DND-41 (cell line): ENCODE measurements around the gene PEX5.

Experiments
- ATAC-seq: fragments of 200-7000 bp; cut with Tn5 transposase; 3 replicates; pipeline ENCODE4 v1.9.1; 2021; ENCODE audit warnings: low read depth; ENCODE audit not compliant: insufficient read depth
- DNase-seq: peaks from one replicate; pipeline ENCODE4 v3.0.0-alpha.2; 2020
- H2AFZ ChIP-seq: 2 replicates; pipeline ENCODE4 v1.6.0; 2012; ENCODE audit warnings: low read depth, low read length
- H3K27ac ChIP-seq: 2 replicates; pipeline ENCODE4 v1.5.1; 2012; ENCODE audit warnings: low read length, inconsistent platforms
- H3K27me3 ChIP-seq: fragments of 200-600 bp; sonication (generic); 2 replicates; pipeline ENCODE4 v1.6.0; 2012; ENCODE audit warnings: low read length, mild to moderate bottlenecking, inconsistent platforms; ENCODE audit not compliant: insufficient read depth, poor library complexity
- H3K36me3 ChIP-seq: 2 replicates; pipeline ENCODE4 v1.5.1; 2012; ENCODE audit warnings: low read length, inconsistent platforms; ENCODE audit not compliant: insufficient read depth
- H3K4me1 ChIP-seq: 2 replicates; pipeline ENCODE4 v1.5.1; 2012; ENCODE audit warnings: mild to moderate bottlenecking, low read length; ENCODE audit not compliant: insufficient read depth
- H3K4me2 ChIP-seq: 2 replicates; pipeline ENCODE4 v1.6.0; 2012; ENCODE audit warnings: mild to moderate bottlenecking, moderate library complexity, low read length, inconsistent platforms; ENCODE audit not compliant: insufficient read depth
- H3K4me3 ChIP-seq, 2 experiments: fragments of 200-600 bp in 1 of 2; shearing (Covaris generic) in 1 of 2; 2 replicates each; pipeline ENCODE4 v1.5.1; 2012 to 2016; ENCODE audit warnings: inconsistent platforms in 2 of 2, low read length in 2 of 2, mild to moderate bottlenecking in 2 of 2, low read depth in 1 of 2, moderate library complexity in 1 of 2
- H3K79me2 ChIP-seq: 2 replicates; pipeline ENCODE4 v1.6.0; 2012; ENCODE audit warnings: low read length, inconsistent platforms; ENCODE audit not compliant: insufficient read depth
- H3K9ac ChIP-seq: 2 replicates; pipeline ENCODE4 v1.6.0; 2012; ENCODE audit warnings: low read depth, mild to moderate bottlenecking, inconsistent platforms, low read length, moderate library complexity
- H3K9me3 ChIP-seq: 2 replicates; pipeline ENCODE4 v1.5.1; 2012; ENCODE audit warnings: low read length, moderate library complexity, mild to moderate bottlenecking, inconsistent platforms; ENCODE audit not compliant: insufficient read depth, severe bottlenecking
- H4K20me1 ChIP-seq: 2 replicates; pipeline ENCODE4 v1.6.0; 2012; ENCODE audit warnings: low read length; ENCODE audit not compliant: insufficient read depth
- CTCF ChIP-seq: IDR thresholded peaks from 2 replicates; pipeline ENCODE4 v1.5.1; 2012; ENCODE audit warnings: borderline replicate concordance, low read length, moderate library complexity, mild to moderate bottlenecking; ENCODE audit not compliant: poor library complexity, severe bottlenecking; ENCODE audit errors: extremely low read depth
- EZH2 ChIP-seq: IDR thresholded peaks from 3 replicates; pipeline ENCODE4 v1.6.1; 2012; ENCODE audit warnings: borderline replicate concordance, low read depth, mild to moderate bottlenecking, moderate library complexity, low read length, inconsistent platforms; ENCODE audit not compliant: severe bottlenecking

PEX5 gene

GRCh38 chr12:7206691-7207090, 17.2 kb downstream of the PEX5 start:
- no peaks in the 10 kb centered on the region for H3K27me3 ChIP-seq
- no peak for TF ChIP-seq EZH2
- no peak for TF ChIP-seq CTCF
- no peak for ATAC-seq
- H4K20me1 ChIP-seq = no peaks in the 10 kb centered on the region
- H3K4me3 ChIP-seq = no peak overlapping the region
- H3K27ac ChIP-seq = no peak overlapping the region
- no peaks in the 10 kb centered on the region for H3K9me3 ChIP-seq
- DNase-seq = no peak
- no peaks in the 10 kb centered on the region for H3K79me2 ChIP-seq
- peaks cover 74% of the 10 kb centered on the region for H3K36me3 ChIP-seq
- H2AFZ ChIP-seq = no peak overlapping the region
- H3K4me1 ChIP-seq = no peaks in the 10 kb centered on the region
- H3K9ac ChIP-seq = no peak overlapping the region
- no peak overlapping the region for H3K4me2 ChIP-seq

GRCh38 chr12:7207866-7208625, 18.6 kb downstream of the PEX5 start:
- Histone ChIP-seq H3K36me3 (peaks cover 66% of the 10 kb centered on the region), H3K79me2 (no peaks in the 10 kb centered on the region), H3K27me3 (no peaks in the 10 kb centered on the region), H3K27ac (no peak overlapping the region), H3K4me1 (no peaks in the 10 kb centered on the region), H3K9me3 (peaks cover 2% of the 10 kb centered on the region), H4K20me1 (no peaks in the 10 kb centered on the region), H3K4me2 (no peak overlapping the region), H3K4me3 (no peak overlapping the region), H3K9ac (no peak overlapping the region), H2AFZ (no peak overlapping the region)
- no peak for DNase-seq
- TF ChIP-seq EZH2 (no peak), CTCF (no peak)
- ATAC-seq = no peak

- H3K27ac ChIP-seq = no peak overlapping the region
- no peak overlapping the region for H2AFZ ChIP-seq
- no peak overlapping the region for H3K4me2 ChIP-seq
- H3K4me3 ChIP-seq = no peak overlapping the region
- TF ChIP-seq CTCF (no peak), EZH2 (no peak)
- H3K27me3 ChIP-seq = no peaks in the 10 kb centered on the region
- DNase-seq (no peak), ATAC-seq (no peak)
- H3K9ac ChIP-seq = no peak overlapping the region
- no peaks in the 10 kb centered on the region for H4K20me1 ChIP-seq
- no peaks in the 10 kb centered on the region for H3K4me1 ChIP-seq
- H3K36me3 ChIP-seq = peaks cover 60% of the 10 kb centered on the region
- peaks cover 2% of the 10 kb centered on the region for H3K9me3 ChIP-seq
- no peaks in the 10 kb centered on the region for H3K79me2 ChIP-seq
Measured at GRCh38 chr12:7209958-7210357, 20.5 kb downstream of the PEX5 start.
